Mucosa of stomach (tissue), 1 donor: Measurements from ENCODE around the gene ZNF786.
"Not testable (repeated sequence)": the region's sequence is repeated elsewhere in the genome, so short reads cannot be mapped to it uniquely, and the experiment has no call there.

Experiments
- H3K27me3 ChIP-seq: one replicate; pipeline ENCODE4 v1.7.0; 2013; ENCODE audit warnings: mild to moderate bottlenecking, low read length; ENCODE audit not compliant: control insufficient read depth, insufficient read depth
- H3K36me3 ChIP-seq: one replicate; pipeline ENCODE4 v1.7.0; 2013; ENCODE audit warnings: low read length; ENCODE audit not compliant: control insufficient read depth, insufficient read depth
- H3K4me1 ChIP-seq: one replicate; pipeline ENCODE4 v1.7.0; 2013; ENCODE audit warnings: mild to moderate bottlenecking, low read length; ENCODE audit not compliant: control insufficient read depth, insufficient read depth
- H3K4me3 ChIP-seq: one replicate; pipeline ENCODE4 v1.7.0; 2013; ENCODE audit warnings: low read length
- H3K9ac ChIP-seq: one replicate; pipeline ENCODE4 v1.7.0; 2013; ENCODE audit warnings: mild to moderate bottlenecking, low read length, moderate library complexity
- H3K9me3 ChIP-seq: one replicate; pipeline ENCODE4 v1.7.0; 2013; ENCODE audit warnings: mild to moderate bottlenecking, low read length, moderate library complexity; ENCODE audit not compliant: control insufficient read depth
- donor health status: Pancreatic carcinoma.

Gene ZNF786

GRCh38 chr7:149102666-149103065 lies 12.1 kb upstream of the ZNF786 start:
- H3K9me3 ChIP-seq = no peaks in the 10 kb centered on the region
- H3K27me3 ChIP-seq = no peaks in the 10 kb centered on the region
- no peak overlapping the region for H3K4me3 ChIP-seq
- no peak overlapping the region for H3K9ac ChIP-seq
- no peaks in the 10 kb centered on the region for H3K36me3 ChIP-seq
- H3K4me1 ChIP-seq = no peaks in the 10 kb centered on the region

DNA sequence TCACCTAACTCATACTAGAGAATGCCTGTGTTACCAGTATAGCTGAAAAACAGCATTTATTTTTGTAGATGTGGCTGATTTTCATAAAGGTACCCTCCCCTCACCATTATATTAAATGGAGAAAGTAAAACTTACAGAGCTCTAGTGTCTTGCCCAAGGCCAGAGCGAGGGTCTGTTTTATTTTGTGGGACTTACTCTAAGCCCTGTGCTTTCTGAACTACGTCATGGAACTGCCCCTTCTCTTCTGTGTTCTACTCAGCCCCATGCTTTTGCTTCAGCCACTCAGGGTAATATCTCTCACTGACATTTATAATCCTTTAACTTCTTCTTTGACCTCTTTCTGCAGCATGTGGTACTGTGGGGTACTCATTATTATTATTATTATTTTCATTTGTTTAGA lies 10.3 kb upstream of the ZNF786 start:
- Histone ChIP-seq H3K9me3 (no peaks in the 10 kb centered on the region), H3K4me3 (no peak overlapping the region), H3K9ac (no peak overlapping the region), H3K4me1 (no peaks in the 10 kb centered on the region), H3K36me3 (no peaks in the 10 kb centered on the region), H3K27me3 (no peaks in the 10 kb centered on the region)

GRCh38 chr7:149099058-149099457 lies 8.5 kb upstream of the ZNF786 start:
- no peaks in the 10 kb centered on the region for H3K4me1 ChIP-seq
- H3K36me3 ChIP-seq = no peaks in the 10 kb centered on the region
- H3K9ac ChIP-seq = no peak overlapping the region
- H3K9me3 ChIP-seq = no peaks in the 10 kb centered on the region
- H3K4me3 ChIP-seq = no peak overlapping the region
- no peaks in the 10 kb centered on the region for H3K27me3 ChIP-seq

GRCh38 chr7:149097088-149097487 lies 6.6 kb upstream of the ZNF786 start:
- no peaks in the 10 kb centered on the region for H3K27me3 ChIP-seq
- no peak overlapping the region for H3K9ac ChIP-seq
- no peaks in the 10 kb centered on the region for H3K36me3 ChIP-seq
- no peak overlapping the region for H3K4me3 ChIP-seq
- no peaks in the 10 kb centered on the region for H3K9me3 ChIP-seq
- no peaks in the 10 kb centered on the region for H3K4me1 ChIP-seq

DNA sequence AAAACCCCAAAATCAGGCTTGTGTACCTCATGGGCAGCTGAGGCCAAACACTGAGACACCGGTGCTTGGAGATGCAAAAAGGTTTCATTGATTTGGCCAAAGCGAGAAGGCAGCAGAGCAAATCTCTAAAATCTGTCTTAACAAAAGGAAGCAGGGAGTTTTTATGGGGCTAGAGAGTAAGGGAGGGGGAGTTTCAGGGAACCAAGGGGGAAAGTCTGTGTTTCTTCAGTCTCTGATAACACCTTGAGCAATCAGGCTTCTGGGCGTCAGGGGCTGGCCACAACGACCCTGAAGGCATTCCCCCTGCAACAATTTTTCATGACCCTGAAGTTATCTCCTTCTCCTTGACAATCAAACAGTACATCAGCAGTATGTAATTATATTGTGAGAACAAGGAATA lies 2.7 kb upstream of the ZNF786 start:
- Histone ChIP-seq H3K4me1 (no peaks in the 10 kb centered on the region), H3K9me3 (no peaks in the 10 kb centered on the region), H3K4me3 (no peak overlapping the region), H3K9ac (no peak overlapping the region), H3K36me3 (no peaks in the 10 kb centered on the region), H3K27me3 (no peaks in the 10 kb centered on the region)

GRCh38 chr7:149092244-149092643 lies 1.7 kb upstream of the ZNF786 start:
- not testable (repeated sequence) for H3K36me3 ChIP-seq, H3K4me3 ChIP-seq, H3K9ac ChIP-seq, H3K4me1 ChIP-seq, H3K9me3 ChIP-seq, H3K27me3 ChIP-seq

DNA sequence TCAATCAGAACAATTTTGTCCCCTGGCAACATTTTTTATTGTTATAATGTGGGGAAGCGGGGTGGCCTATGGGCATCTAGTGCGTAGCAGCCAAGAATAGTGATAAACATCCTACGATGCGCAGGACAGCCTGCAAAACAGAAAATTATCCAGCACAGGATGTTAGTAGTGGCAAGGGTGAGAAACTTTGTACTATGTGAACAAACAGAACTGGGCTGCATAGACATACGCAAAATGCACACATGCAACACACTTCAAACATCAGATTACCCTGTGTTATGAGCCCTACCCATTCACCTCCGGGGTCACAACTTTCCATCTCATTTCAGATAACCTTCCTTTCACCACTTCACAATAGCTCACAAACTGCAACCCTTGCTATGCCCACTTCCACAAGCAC lies 3.1 kb downstream of the ZNF786 start:
- Histone ChIP-seq H3K4me1 (no peaks in the 10 kb centered on the region), H3K36me3 (no peaks in the 10 kb centered on the region), H3K9me3 (no peaks in the 10 kb centered on the region), H3K9ac (no peak overlapping the region), H3K27me3 (no peaks in the 10 kb centered on the region), H3K4me3 (no peak overlapping the region)

DNA sequence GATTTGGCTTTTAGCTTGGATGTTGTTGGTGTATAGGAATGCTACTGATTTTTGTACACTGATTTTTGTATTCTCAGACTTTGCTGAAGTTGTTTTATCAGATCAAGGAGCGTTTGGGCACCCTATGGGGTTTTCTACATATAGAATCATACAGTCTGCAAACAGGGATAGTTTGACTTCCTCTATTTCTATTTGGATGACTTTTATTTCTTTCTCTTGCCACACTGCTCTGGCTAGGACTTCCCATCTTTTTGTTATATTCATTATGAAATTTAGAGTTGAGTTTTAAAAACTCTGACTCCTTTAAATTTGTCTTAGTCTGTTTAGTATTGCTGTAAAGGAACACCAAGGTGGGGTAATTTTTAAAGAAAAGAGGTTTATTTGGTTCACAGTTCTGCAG lies 4.7 kb downstream of the ZNF786 start:
- Histone ChIP-seq H3K9me3 (no peaks in the 10 kb centered on the region), H3K4me1 (no peaks in the 10 kb centered on the region)

GRCh38 chr7:149084407-149084806 lies 6.1 kb downstream of the ZNF786 start:
- Histone ChIP-seq H3K36me3 (no peaks in the 10 kb centered on the region), H3K27me3 (no peaks in the 10 kb centered on the region), H3K9ac (no peak overlapping the region), H3K9me3 (no peaks in the 10 kb centered on the region), H3K4me3 (no peak overlapping the region), H3K4me1 (no peaks in the 10 kb centered on the region)

More for the DNA sequence above, 4.7 kb downstream of the ZNF786 start:
- H3K4me3 ChIP-seq = no peak overlapping the region
- no peak overlapping the region for H3K9ac ChIP-seq
- H3K36me3 ChIP-seq = no peaks in the 10 kb centered on the region
- H3K27me3 ChIP-seq = no peaks in the 10 kb centered on the region

DNA sequence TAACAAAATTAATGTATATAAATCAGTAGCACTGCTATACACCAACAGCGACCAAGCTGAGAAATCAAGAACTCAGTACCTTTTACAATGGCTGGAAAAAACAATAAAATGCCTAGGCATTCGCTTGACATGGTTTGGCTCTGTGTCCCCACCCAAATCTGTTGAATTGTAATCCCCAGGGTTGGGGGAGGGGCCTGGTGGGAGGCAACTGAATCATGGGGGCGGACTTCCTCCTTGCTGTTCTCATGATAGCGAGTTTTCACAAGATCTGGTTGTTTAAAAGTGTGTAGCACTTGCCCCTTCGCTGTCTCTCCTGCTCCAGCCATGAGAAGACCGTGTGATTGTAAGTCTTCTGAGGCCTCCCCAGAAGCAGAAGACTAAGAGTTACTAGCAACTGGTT lies 8.6 kb downstream of the ZNF786 start:
- H3K27me3 ChIP-seq = no peaks in the 10 kb centered on the region
- no peak overlapping the region for H3K9ac ChIP-seq
- no peaks in the 10 kb centered on the region for H3K4me1 ChIP-seq
- H3K9me3 ChIP-seq = no peaks in the 10 kb centered on the region
- no peaks in the 10 kb centered on the region for H3K36me3 ChIP-seq
- H3K4me3 ChIP-seq = no peak overlapping the region

DNA sequence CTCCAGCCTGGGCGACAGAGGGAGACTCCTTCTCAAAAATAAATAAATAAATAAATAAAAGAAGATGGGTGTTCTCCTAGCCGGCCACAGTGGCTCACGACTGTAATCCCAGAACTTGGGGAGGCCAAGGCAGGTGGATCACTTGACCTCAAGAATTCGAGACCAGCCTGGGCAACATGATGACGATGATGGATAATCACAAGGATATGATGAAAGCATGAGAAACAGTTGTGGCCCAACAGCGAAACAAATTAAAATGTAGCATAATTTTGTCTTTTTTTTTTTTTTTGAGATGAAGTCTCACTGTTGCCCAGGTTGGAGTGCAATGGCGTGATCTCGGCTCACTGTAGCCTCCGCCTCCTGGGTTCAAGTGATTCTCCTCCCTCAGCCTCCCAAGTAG lies 12.9 kb downstream of the ZNF786 start:
- no peaks in the 10 kb centered on the region for H3K36me3 ChIP-seq

DNA sequence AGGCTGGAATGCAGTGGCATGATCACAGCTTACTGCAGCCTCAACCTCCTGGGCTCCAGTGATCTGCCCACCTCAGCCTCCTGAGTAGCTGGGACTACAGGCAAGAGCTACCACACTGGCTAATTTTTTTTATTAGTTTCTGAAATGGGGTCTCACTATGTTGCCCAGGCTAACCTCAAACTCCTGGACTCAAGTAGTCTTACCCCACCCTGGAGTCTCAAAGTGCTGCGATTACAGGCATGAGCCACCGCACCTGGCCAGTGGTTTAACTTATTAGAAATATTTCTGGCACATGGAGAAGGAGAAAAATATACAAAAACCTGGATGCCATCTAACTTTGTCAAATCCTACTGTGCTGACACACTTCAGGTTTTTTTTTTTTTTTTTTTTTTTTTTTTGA lies 15.2 kb downstream of the ZNF786 start:
- Histone ChIP-seq H3K4me1 (no peaks in the 10 kb centered on the region), H3K9me3 (no peaks in the 10 kb centered on the region), H3K4me3 (no peak overlapping the region), H3K27me3 (no peaks in the 10 kb centered on the region), H3K9ac (no peak overlapping the region), H3K36me3 (no peaks in the 10 kb centered on the region)

More for the DNA sequence above, 12.9 kb downstream of the ZNF786 start:
- Histone ChIP-seq H3K27me3 (no peaks in the 10 kb centered on the region), H3K9ac (no peak overlapping the region), H3K4me1 (no peaks in the 10 kb centered on the region), H3K9me3 (no peaks in the 10 kb centered on the region), H3K4me3 (no peak overlapping the region)

- Histone ChIP-seq H3K9me3 (no peaks in the 10 kb centered on the region), H3K9ac (no peak overlapping the region), H3K4me3 (no peak overlapping the region), H3K27me3 (no peaks in the 10 kb centered on the region), H3K4me1 (no peaks in the 10 kb centered on the region), H3K36me3 (no peaks in the 10 kb centered on the region)
Measured at GRCh38 chr7:149074116-149074885, 16.2 kb downstream of the ZNF786 start.
